AG09309 (cell line): Measurements from ENCODE around the gene CDKN1C.
A peak's percentile ranks its signal among the peaks of the same experiment; 100 is the strongest.

Source experiments
- DNase-seq: peaks from one replicate; pipeline ENCODE4 v3.0.0-alpha.2; 2010; ENCODE audit warnings: low read depth
- H3K4me3 ChIP-seq: 2 replicates; pipeline ENCODE4 v1.5.1; 2011; ENCODE audit warnings: mild to moderate bottlenecking, low read depth, low read length, moderate library complexity; ENCODE audit not compliant: control insufficient read depth
- TF ChIP-seq, protein P1 (sequence below): IDR thresholded peaks from 2 replicates; pipeline ENCODE4 v1.5.1; 2011; ENCODE audit warnings: mild to moderate bottlenecking, low read depth, low read length, inconsistent platforms; ENCODE audit not compliant: insufficient read depth, control insufficient read depth; ENCODE audit errors: missing control alignments

CDKN1C gene

DNA sequence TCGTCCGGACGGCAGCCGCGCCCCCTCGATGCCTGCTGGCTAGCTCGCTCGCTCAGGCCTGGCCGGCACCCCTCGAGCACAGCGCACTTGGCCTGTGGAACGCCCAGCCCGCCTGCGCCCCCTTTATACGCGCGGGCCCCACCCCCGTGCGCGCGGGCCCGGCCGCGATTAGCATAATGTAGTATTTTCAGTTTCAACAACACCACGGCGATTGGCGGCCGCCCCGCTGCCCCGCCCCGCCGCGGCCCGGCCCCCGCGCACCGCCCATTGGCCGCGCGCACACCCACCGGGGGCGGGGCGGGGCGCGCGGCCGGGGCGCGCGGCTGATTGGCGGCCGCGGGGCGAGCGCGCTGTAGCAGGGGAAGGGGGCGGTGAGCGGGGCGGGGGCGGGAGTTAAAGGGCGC is at the start of gene CDKN1C:
CDKN1C (minus strand) TSS at position 98 of the 404 bp plus-strand sequence. CDS start 319 bp downstream, outside the sequence.
- H3K4me3 ChIP-seq = peak within 1 kb of the TSS; percentile 50
- TF ChIP-seq, protein P1, sequence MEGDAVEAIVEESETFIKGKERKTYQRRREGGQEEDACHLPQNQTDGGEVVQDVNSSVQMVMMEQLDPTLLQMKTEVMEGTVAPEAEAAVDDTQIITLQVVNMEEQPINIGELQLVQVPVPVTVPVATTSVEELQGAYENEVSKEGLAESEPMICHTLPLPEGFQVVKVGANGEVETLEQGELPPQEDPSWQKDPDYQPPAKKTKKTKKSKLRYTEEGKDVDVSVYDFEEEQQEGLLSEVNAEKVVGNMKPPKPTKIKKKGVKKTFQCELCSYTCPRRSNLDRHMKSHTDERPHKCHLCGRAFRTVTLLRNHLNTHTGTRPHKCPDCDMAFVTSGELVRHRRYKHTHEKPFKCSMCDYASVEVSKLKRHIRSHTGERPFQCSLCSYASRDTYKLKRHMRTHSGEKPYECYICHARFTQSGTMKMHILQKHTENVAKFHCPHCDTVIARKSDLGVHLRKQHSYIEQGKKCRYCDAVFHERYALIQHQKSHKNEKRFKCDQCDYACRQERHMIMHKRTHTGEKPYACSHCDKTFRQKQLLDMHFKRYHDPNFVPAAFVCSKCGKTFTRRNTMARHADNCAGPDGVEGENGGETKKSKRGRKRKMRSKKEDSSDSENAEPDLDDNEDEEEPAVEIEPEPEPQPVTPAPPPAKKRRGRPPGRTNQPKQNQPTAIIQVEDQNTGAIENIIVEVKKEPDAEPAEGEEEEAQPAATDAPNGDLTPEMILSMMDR = no peak
- DNase-seq = no peak

DNA sequence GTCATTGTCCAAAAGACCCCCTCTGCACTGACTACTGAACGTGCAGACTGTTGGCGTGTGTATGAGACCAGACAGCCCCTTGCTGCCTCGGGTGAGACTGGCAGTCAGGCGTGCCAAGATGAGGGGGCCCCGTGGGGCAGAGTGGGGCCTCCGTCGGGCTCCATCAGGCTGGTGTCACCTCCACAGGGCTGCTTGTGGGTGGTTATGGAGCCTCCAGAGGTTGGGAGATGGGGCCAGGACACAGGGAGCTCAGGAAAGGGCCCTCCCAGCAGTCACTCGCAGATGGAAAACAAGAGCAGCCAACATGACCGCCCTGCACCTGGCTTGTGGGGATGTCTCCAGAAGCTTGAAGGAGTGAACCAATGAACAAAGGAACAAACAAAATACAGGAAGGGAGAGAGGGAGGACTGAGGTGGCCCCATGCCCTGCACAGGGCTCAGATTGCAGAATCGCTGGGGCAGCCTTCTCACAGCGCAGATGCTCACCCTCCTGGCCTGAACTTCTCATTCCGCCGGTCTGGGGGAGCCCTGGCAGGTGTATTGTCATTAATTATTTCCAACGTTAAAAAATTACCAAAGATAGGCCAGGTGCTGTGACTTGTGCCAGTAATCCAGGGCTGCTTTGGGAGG is 49.1 kb upstream of the CDKN1C start:
- TF ChIP-seq, protein P1 = no peak
- no peak overlapping the region for H3K4me3 ChIP-seq
- DNase-seq = no peak

DNA sequence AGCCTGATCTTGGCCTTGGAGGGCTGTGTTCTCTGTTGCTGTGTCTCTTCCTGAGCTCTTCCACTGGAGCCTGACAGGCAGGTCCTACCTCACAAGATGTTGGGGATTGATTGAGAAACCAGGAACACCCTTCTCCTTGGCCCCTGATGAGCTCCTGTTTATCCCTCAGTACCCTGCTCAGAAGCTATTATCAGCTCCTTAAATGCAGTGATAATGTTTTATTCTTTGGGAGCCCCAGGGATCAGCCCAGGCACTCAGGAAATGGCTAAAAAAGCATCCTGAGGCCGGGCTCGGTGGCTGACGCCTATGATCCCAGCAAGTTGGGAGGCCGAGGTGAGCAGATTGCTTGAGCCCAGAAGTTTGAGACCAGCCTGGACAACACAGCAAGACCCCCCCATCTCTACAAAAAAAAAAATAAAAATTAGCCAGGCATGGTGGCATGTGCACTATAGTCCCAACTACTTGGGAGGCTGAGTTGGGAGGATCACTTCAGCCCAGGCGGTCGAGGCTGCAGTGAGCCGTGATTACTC is 48.5 kb upstream of the CDKN1C start:
- no peak for DNase-seq
- TF ChIP-seq, protein P1 = no peak
- H3K4me3 ChIP-seq = no peak overlapping the region

DNA sequence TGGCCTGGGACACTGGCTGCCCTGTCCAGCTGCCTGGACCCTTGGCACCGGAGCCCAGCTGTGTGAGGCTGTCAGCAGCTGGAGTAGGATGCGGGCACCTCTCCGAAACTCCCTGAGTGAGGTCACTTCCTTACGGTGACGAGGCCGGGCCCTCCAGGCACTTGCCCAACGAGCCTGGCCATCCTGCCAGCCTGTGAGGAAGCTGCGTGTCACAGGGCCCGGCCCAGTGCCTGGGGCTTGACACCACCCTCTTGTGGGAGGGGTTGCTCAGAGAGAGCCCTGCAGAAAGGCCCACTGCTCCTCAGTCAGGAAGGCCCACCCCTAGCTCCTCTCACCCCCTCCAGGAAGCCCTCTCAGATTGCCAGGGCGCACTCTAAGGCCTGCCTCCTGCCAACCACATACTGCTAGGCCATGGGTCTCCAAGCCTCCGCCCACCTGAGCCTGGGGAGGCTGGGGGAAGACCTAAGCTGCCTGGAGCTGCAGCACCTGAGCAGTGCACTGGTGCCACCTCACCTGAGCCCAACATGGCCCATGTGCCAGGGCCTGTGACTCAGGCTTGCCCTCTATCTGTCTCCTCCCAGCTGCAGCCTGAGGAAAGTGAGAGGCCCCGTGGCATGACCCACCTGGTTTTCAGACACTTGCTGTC is 47.9 kb upstream of the CDKN1C start:
- peak; percentile 72 for DNase-seq
- TF ChIP-seq, protein P1 = no peak

DNA sequence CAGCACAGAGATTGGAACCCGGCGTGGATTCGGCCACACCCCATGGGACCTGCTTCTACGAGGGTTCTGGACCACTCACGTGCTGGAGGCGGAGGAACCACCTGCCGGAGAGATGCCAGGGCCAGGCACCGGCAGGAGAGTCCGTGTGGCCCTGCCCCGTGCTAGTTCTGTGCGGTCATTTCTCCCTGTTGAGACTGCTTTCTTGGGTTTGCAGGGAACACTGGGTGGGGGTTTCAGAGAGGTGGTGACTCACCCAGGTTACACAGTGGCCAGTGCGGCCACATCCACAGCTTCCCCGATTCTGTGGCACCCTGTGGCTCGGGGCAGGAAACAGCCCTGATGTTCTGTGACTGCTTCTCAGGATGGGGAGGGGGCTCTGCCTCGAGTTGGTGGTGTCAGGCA is 47.3 kb upstream of the CDKN1C start:
- TF ChIP-seq, protein P1 = no peak
- DNase-seq = no peak

More for the DNA sequence above, 47.9 kb upstream of the CDKN1C start:
- H3K4me3 ChIP-seq = no peak overlapping the region

DNA sequence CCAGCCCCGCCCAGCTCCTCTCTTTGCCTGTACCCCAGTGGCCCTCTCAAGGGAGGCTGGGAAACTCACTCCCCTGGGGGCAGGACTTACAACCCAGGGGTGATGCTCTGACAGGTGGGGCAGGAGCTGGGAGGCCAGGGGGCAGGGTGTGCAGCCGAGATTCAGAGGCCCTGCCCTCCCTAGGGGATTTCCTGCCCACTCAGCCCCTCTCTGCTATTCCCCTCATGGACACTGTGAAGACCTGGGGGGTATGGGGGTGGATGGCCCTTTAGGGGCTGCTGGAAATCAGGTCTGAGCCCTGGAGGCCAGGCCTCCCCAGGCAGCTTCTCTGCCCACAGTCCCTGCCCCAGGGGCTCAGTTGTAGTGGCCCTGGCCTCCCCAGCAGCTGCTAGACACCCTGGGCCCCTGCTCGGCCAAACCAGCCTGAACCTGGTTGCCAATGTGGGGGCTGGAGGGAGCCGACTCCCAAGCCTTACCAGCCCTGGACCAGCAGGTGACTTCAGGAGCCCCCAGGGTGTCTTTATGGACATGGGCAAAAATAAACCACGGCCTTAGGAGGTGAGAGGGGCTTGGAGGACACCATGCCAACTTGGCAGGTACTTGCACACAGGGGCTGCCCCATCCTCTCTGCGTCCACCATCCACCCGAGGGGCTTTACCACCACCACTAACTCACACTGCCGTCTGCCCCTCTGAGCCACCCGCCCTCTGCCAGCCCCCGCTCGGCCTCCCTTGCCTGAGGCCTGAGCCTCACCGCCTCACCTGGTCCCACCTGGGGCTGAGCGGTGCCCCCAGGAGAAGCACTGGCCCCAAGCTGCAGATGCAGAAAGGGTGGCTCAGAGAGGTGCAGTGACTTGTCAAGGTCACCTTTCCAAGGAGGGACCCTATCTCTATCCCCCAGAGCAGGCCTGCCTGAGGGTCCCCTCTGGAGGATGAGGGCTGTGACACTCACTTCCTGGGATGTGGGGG is 46.5 kb upstream of the CDKN1C start:
- DNase-seq = no peak
- H3K4me3 ChIP-seq = no peak overlapping the region
- TF ChIP-seq, protein P1 = no peak

More for the DNA sequence above, 47.3 kb upstream of the CDKN1C start:
- H3K4me3 ChIP-seq = no peak overlapping the region
